IMR-90 (cell line): ENCODE results near the gene CTNNA2. TPM values are rescaled to one million over a fixed set of nuclear protein-coding genes. Genes with fewer than 3 reads are reported as not detected.

ENCODE experiments used
- ATAC-seq: fragments of 200-7000 bp; cut with Tn5 transposase; 2 replicates; pipeline ENCODE4 v1.9.1; 2020; ENCODE audit warnings: low read depth, mild to moderate bottlenecking, moderate library complexity
- BruUV-seq: library from RNA; stranded (reverse); fragments of 400-500 nt; replicated peaks from 2 replicates; lab custom pipeline; 2021; lab: Mats Ljungman, UMichigan
- CTCF ChIA-PET: fragments of 300-600 bp; formaldehyde crosslinking; extraction: SDS; loops from one replicate; lab custom pipeline; 2021; ENCODE audit warnings: antibody characterized with exemption; lab: Yijun Ruan, JAX
- POLR2A ChIA-PET: fragments of 300-600 bp; sonication (Branson Sonifier 250); formaldehyde crosslinking; loops from one replicate; lab custom pipeline; 2022; ENCODE audit warnings: antibody characterized with exemption; ENCODE audit not compliant: unreplicated experiment; lab: Charles Lee
- DNase-seq: peaks from one replicate; pipeline ENCODE4 v3.0.0; 2013
- H2AFZ ChIP-seq: replicated peaks from 2 replicates; pipeline ENCODE3; 2013; ENCODE audit warnings: low read length, mild to moderate bottlenecking; ENCODE audit not compliant: poor library complexity
- H2AK5ac ChIP-seq: 2 replicates; pipeline ENCODE4 v1.6.1; 2013; ENCODE audit warnings: low read depth, low read length, inconsistent platforms
- H2AK9ac ChIP-seq: replicated peaks from 2 replicates; pipeline ENCODE3; 2013; ENCODE audit warnings: mild to moderate bottlenecking, low read depth, low read length, moderate library complexity; ENCODE audit not compliant: poor library complexity
- H2BK120ac ChIP-seq: 2 replicates; pipeline ENCODE4 v1.6.1; 2013; ENCODE audit warnings: low read depth, low read length, inconsistent platforms
- H2BK15ac ChIP-seq: 3 replicates; pipeline ENCODE4 v1.6.1; 2013; ENCODE audit warnings: low read depth, low read length, inconsistent platforms
- H2BK20ac ChIP-seq: 2 replicates; pipeline ENCODE4 v1.6.1; 2013; ENCODE audit warnings: low read depth, mild to moderate bottlenecking, inconsistent platforms, low read length, moderate library complexity
- H2BK5ac ChIP-seq: 2 replicates; pipeline ENCODE4 v1.6.1; 2013; ENCODE audit warnings: mild to moderate bottlenecking, low read depth, low read length, inconsistent platforms; ENCODE audit not compliant: poor library complexity, severe bottlenecking
- H3K14ac ChIP-seq: replicated peaks from 2 replicates; pipeline ENCODE4 v1.6.1; 2013; ENCODE audit warnings: low read depth, low read length, inconsistent platforms
- H3K18ac ChIP-seq: 2 replicates; pipeline ENCODE4 v1.6.1; 2013; ENCODE audit warnings: low read depth, low read length, control low read depth
- H3K23ac ChIP-seq: 2 replicates; pipeline ENCODE4 v1.6.1; 2013; ENCODE audit warnings: low read depth, low read length, inconsistent platforms
- H3K27ac ChIP-seq: 2 replicates; pipeline ENCODE4 v1.5.1; 2013; ENCODE audit warnings: mild to moderate bottlenecking, control low read depth, low read length; ENCODE audit not compliant: insufficient read depth
- H3K27me3 ChIP-seq: 2 replicates; pipeline ENCODE4 v1.6.1; 2013; ENCODE audit warnings: low read length; ENCODE audit not compliant: control insufficient read depth, insufficient read depth
- H3K36me3 ChIP-seq: 2 replicates; pipeline ENCODE4 v1.6.1; 2013; ENCODE audit warnings: low read length, mixed read lengths; ENCODE audit not compliant: control insufficient read depth, insufficient read depth
- H3K4ac ChIP-seq: 2 replicates; pipeline ENCODE4 v1.6.1; 2013; ENCODE audit warnings: low read depth, low read length, inconsistent platforms
- H3K4me1 ChIP-seq: 2 replicates; pipeline ENCODE4 v1.6.1; 2013; ENCODE audit warnings: low read length, mixed read lengths; ENCODE audit not compliant: control insufficient read depth, insufficient read depth
- H3K4me2 ChIP-seq: 2 replicates; pipeline ENCODE4 v1.6.1; 2013; ENCODE audit warnings: low read depth, mild to moderate bottlenecking, control low read depth, low read length, moderate library complexity
- H3K4me3 ChIP-seq: 2 replicates; pipeline ENCODE4 v1.5.1; 2013; ENCODE audit warnings: low read depth, mild to moderate bottlenecking, control low read depth, low read length, moderate library complexity; ENCODE audit not compliant: insufficient read depth
- H3K56ac ChIP-seq: 2 replicates; pipeline ENCODE4 v1.6.1; 2013; ENCODE audit warnings: low read length, inconsistent platforms; ENCODE audit not compliant: insufficient read depth; ENCODE audit errors: extremely low read depth
- H3K79me1 ChIP-seq, 2 experiments: 2 replicates each; pipeline ENCODE4 v1.6.1; 2013; ENCODE audit warnings: low read length in 2 of 2, inconsistent platforms in 1 of 2, low read depth in 1 of 2
- H3K9ac ChIP-seq: 2 replicates; pipeline ENCODE4 v1.6.1; 2013; ENCODE audit warnings: low read depth, low read length, control low read depth
- H3K9me1 ChIP-seq: 2 replicates; pipeline ENCODE4 v1.6.1; 2013; ENCODE audit warnings: low read length, inconsistent platforms; ENCODE audit not compliant: insufficient read depth
- H3K9me3 ChIP-seq: 2 replicates; pipeline ENCODE4 v1.6.1; 2013; ENCODE audit warnings: low read length; ENCODE audit not compliant: control insufficient read depth, insufficient read depth
- H4K20me1 ChIP-seq: 2 replicates; pipeline ENCODE4 v1.6.1; 2013; ENCODE audit warnings: low read length, inconsistent platforms; ENCODE audit not compliant: insufficient read depth
- H4K5ac ChIP-seq: 2 replicates; pipeline ENCODE4 v1.6.1; 2013; ENCODE audit warnings: mild to moderate bottlenecking, low read depth, low read length, control low read depth
- H4K8ac ChIP-seq, 2 experiments: 2 replicates each; pipeline ENCODE4 v1.6.1; 2013; ENCODE audit warnings: low read depth in 2 of 2, low read length in 2 of 2, control low read depth in 1 of 2, inconsistent platforms in 1 of 2
- H4K91ac ChIP-seq: 2 replicates; pipeline ENCODE4 v1.6.1; 2013; ENCODE audit warnings: low read depth, low read length, inconsistent platforms; ENCODE audit not compliant: insufficient read depth
- CHD1 ChIP-seq: IDR thresholded peaks from 2 replicates; pipeline ENCODE4 v1.6.1; 2012; ENCODE audit warnings: low read depth, low read length, improper control_type of control experiment
- NFE2L2 ChIP-seq: fragments of 150-350 bp; IDR thresholded peaks from 2 replicates; pipeline ENCODE4 v1.6.1; 2016; ENCODE audit warnings: low read depth, mild to moderate bottlenecking, low read length
- WGBS, 2 experiments: methylation state at CpG; one replicate each; pipeline versions ENCODE4 v1.1.5 to v1.1.7; 2013; ENCODE audit warnings: missing lambda C conversion rate in 2 of 2; ENCODE audit not compliant: insufficient read length in 1 of 2; ENCODE audit errors: extremely low coverage in 2 of 2; 5-methylcytosine and 5-hydroxymethylcytosine counted together
- dilution Hi-C: fragments of 300-500 bp; cut with HindIII; formaldehyde crosslinking; loops from one replicate; pipeline ENCODE4 v1.14.3; 2018; ENCODE audit warnings: low sequenced_read_pairs; ENCODE audit not compliant: unreplicated experiment
- in situ Hi-C: fragments of 300-500 bp; cut with MboI; formaldehyde crosslinking; loops from 3 replicates; pipeline ENCODE4 v1.14.3; 2019; ENCODE audit warnings: low sequenced_read_pairs, inconsistent platforms, mixed read lengths
- intact Hi-C: fragments of 100-400 bp; cut with micrococcal nuclease; formaldehyde crosslinking; loops from 2 replicates; pipeline ENCODE4 v1.10.0; 2022
- polyA plus RNA-seq, 3 experiments: library from polyadenylated mRNA; depleted of rRNA; stranded (reverse); fragments of >200 nt; gene quantifications; 2 replicates each; pipeline ENCODE4 v1.2.3, GENCODE V29; 2012; ENCODE audit warnings: low replicate concordance in 1 of 3
- total RNA-seq: library from RNA; depleted of rRNA; stranded (reverse); fragments of >200 nt; gene quantifications from 2 replicates; pipeline ENCODE4 v1.2.3, GENCODE V29; 2012
- TF ChIP-seq, protein P1 (sequence below): fragments of 150-350 bp; IDR thresholded peaks from 2 replicates; pipeline ENCODE4 v1.6.1; 2016; ENCODE audit warnings: low read depth, mild to moderate bottlenecking, low read length, moderate library complexity, borderline replicate concordance
- TF ChIP-seq, protein P2 (sequence below): fragments of 150-350 bp; IDR thresholded peaks from 2 replicates; pipeline ENCODE4 v1.6.1; 2017; ENCODE audit warnings: mild to moderate bottlenecking, antibody characterized with exemption, low read length, low read depth

The CTNNA2 gene
- total and polyA plus RNA-seq, 2 of the 4 experiments (the other 2 are of a cell fraction), result not detected

DNA sequence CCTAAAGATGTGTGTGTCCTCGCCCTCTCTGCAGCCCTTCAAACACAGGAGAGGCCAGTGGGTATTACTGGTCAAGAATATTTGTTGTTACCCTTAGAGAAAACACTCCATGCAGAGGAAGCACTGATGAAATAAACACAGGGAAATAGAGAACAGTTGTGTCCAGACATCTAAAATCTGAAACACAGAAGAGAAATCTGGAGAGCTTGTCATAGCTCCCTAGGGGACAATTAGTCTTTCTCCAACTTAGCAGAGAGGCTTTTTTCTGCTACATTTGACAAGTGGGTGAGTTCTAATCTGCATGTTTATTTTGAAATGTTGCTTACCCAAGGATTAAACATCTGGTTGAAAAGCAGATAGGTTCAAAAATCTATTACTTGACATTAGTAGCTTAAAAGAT, 190.1 kb downstream of the CTNNA2 start:
- H2BK120ac ChIP-seq, result no peak overlapping the region

More for the DNA sequence above, 190.1 kb downstream of the CTNNA2 start:
- no peaks in the 10 kb centered on the region for H4K20me1 ChIP-seq
- no peak overlapping the region for H3K18ac ChIP-seq
- no peak overlapping the region for H2AFZ ChIP-seq
- H4K8ac ChIP-seq, result no peak overlapping the region
- no peaks in the 10 kb centered on the region; the same call in 1 of the 2 replicates for H3K9me3 ChIP-seq
- H3K23ac ChIP-seq, result no peak overlapping the region
- no peak overlapping the region for H3K4me2 ChIP-seq
- dilution Hi-C loops, result no loop called here
- H2BK15ac ChIP-seq, result no peak overlapping the region
- WGBS, 2 experiments, result no CpG with 5 or more reads among the region's 1 CpG
- no peak overlapping the region for H2BK20ac ChIP-seq
- in situ Hi-C loops, result no loop called here
- H3K9me1 ChIP-seq, result no peaks in the 10 kb centered on the region
- H3K27ac ChIP-seq, result no peak overlapping the region
- no peak overlapping the region for H3K4me3 ChIP-seq
- no TSS peak for BruUV-seq
- intact Hi-C loops, result no loop called here
- no peak overlapping the region for H2AK5ac ChIP-seq
- H3K56ac ChIP-seq, result no peak overlapping the region
- CTCF ChIA-PET, result interaction anchor here (1.4 kb wide), 1 partner anchor 11 kb away, joined by 5 read pairs; no protein-coding TSS in a partner anchor
- H3K14ac ChIP-seq, result no peak overlapping the region
- H3K9ac ChIP-seq, result no peak overlapping the region
- ATAC-seq (no peak), DNase-seq (no peak)
- H2BK5ac ChIP-seq, result no peak overlapping the region
- no peaks in the 10 kb centered on the region for H3K4me1 ChIP-seq
- no peak overlapping the region for H4K91ac ChIP-seq
- POLR2A ChIA-PET, result no interaction called here
- no peak overlapping the region for H2AK9ac ChIP-seq
- H4K5ac ChIP-seq, result no peak overlapping the region
- H3K4ac ChIP-seq, result no peak overlapping the region
- H3K79me1 ChIP-seq, result no peaks in the 10 kb centered on the region
- no peaks in the 10 kb centered on the region for H3K36me3 ChIP-seq
- H3K27me3 ChIP-seq, result no peaks in the 10 kb centered on the region
- TF ChIP-seq, protein P1, sequence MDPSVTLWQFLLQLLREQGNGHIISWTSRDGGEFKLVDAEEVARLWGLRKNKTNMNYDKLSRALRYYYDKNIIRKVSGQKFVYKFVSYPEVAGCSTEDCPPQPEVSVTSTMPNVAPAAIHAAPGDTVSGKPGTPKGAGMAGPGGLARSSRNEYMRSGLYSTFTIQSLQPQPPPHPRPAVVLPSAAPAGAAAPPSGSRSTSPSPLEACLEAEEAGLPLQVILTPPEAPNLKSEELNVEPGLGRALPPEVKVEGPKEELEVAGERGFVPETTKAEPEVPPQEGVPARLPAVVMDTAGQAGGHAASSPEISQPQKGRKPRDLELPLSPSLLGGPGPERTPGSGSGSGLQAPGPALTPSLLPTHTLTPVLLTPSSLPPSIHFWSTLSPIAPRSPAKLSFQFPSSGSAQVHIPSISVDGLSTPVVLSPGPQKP, result no peak
- no peak for TF ChIP-seq CHD1
- TF ChIP-seq, protein P2, sequence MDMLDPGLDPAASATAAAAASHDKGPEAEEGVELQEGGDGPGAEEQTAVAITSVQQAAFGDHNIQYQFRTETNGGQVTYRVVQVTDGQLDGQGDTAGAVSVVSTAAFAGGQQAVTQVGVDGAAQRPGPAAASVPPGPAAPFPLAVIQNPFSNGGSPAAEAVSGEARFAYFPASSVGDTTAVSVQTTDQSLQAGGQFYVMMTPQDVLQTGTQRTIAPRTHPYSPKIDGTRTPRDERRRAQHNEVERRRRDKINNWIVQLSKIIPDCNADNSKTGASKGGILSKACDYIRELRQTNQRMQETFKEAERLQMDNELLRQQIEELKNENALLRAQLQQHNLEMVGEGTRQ, result no peak
- TF ChIP-seq NFE2L2, result no peak
